Activated CD4-positive, CD25-positive, alpha-beta regulatory T cell treated with anti-CD3 and anti-CD28 coated beads, Interleukin-2, amount 50 U/mL, for 16 hours (primary cell): ENCODE results near the gene UTY.

ENCODE experiments used
- DNase-seq: peaks from one replicate; pipeline ENCODE4 v3.0.0-alpha.2; 2020; ENCODE audit warnings: low read depth, low spot score

UTY gene

DNA sequence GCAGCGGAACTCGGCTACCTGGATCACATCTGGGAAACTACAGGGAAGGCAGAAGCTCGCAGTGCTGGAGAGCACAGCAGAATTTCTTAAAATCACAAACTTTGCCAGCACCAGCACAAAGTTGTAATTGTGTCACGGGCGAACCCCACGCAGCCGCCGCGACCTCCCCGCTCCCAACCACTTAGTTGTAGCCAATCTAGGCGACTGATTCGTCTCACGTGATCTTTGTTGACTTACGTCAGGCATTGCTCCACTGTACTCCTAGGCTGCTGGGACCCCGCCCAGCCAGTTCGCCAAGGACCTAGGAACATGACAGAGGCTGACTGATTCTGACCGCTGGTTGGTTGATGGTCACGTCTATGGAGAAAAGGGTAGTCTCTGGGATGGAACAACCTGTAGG, at the start of gene UTY:
UTY (minus strand) TSS at position 206 of the 400 bp plus-strand sequence. CDS start 368 bp downstream, outside the sequence.
- peak; percentile 45 for DNase-seq

DNA sequence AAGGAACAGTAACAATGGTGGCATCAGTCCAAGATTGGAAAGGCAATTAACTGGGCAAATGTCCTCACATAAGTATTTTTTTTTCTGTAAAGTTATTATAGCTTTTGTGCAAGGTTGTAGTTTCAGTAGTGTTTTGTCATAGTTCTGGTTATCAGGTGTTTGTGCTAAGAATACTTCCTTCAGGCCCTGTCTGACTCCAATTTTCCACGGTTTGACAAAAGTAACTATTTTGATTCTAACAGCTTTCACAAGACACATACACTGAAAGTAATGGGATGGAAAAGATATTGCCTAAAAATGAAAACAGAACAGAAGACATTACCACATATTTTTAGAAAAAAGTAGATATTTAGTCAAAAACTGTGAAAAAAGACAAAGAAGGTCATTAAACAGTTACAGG, 40.6 kb upstream of the UTY start:
- no peak for DNase-seq

DNA sequence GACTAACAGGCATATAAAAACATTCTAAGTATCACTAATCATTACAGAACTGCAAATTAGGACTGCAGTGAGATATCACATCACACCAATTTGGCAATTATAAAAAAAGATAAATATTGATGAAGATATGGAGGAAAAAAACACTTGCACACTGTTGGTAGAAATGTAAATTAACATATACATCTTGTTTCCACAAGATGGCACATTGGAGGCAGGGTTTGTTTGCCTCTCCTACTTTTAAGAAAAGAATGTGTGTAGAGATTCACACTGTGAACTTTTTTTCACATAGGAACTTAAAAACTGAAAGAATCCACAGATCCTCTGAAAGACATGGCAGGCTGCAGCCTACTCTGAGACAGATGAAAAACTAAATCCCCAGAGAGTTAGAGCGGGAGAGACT, 21.4 kb upstream of the UTY start:
- DNase-seq: no peak

DNA sequence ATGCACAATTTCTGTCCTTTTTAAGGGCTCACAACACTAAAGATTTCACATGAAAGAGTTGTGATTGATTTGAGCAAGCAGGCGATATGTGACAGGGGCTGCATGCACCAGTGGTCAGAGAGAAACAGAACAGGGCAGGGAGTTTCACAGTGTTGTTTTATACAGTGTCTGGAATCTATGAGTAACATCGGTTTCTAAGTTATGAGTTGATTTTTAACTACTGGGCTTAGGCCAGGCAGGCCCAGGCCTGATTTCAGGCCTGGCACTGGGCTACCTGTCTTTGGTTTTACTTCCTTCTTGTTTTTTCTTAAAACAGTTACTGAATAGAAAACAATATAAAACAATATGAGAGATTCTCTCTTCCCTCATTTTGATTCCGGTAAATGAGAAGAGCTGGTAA, 13.9 kb upstream of the UTY start:
- DNase-seq: no peak

DNA sequence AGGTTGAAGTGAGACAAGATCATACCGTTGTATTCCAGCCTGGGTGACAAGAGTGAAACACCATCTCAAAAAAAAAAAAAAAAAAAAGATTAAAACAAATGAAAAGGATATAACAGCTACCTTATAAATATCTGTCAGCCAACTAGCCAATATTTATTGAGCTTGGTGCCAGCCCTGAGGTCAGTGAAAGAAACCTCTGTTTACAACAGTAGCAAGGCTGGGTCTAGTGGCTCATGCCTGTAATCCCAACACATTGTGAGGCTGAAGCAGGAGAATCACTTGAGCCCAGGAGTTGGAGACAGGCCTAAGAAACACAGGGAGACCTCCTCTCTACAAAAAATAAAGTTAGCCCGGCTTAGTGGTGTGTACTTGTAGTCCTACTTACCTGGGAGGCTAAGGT, 12.6 kb upstream of the UTY start:
- no peak for DNase-seq

DNA sequence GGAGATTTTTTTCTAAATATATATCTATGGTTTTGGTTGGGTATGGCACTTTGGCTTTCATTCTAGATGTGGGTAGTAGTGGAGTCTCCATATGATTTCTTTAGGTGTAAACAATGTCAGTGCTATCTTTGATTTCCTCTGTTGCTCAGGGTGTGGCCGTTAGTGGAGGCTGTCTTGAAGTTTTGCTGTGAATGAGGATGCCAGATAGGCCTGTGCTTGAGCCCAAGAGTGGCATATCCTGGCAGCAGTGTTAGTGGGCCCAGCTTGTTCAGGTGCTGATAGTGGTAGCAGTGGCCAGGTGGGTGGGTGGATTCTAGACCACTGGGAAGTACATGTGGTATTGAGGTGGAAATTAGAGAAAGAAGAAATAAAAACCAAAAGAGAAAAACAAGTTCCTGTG, 8.9 kb upstream of the UTY start:
- no peak for DNase-seq

DNA sequence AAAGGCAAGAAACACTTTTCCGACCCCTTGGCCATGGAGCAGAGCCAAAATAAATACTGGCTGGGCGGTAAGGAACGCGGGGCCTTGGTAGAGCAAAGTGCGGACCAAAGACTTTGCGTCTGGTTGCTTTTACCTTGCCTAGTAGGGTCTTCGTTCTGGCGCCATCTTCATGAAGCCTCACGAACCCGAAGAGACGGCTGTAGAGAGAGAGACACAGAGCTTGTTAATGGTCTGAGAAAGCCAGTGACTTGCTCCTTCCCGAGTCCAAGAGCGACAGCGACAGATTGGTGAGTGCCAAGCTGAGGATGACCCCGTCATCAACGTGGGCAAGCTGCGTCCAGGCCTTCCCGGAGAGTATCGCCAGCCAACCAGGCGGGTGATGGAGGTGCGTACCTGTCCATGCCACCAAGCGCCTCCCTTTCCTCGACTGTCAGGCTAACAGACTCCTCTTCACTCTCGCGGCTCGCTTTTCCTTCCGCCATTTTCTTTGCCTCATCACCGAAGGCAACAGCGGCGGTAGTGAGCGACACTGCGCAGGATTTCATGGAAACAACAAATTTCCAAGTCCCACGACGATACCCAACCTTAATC, 617 bp downstream of the UTY start:
- DNase-seq: peak; percentile 16

DNA sequence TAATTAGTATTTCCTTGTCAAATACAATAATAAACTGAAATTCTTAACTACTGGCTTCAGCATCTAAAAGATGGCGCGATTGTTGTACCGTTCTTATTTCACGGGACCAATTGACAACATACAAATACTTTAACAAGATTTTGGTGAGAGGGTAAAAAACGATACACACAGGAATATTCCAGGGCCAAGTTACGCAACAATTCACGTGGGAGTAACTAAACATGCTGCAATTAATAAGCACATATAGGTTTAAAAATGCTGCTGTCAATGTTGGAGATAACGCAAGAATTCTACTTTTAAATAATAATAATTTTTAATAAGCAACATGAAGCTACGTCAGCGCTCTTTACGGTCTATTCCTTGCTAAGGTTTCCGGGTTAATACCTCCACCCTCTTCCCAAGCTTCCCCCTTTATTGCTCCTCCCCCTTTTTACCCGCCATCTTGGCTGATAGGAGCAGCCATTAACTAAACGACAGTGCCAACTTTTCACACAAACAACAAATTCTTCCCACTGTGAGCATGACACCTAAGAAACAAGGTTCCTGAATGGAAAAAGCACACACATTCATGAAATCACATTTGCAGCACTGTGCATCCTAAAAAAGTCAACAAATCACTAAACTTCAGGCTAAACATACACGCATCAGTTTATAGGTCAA, 1.6 kb downstream of the UTY start:
- DNase-seq: peak; percentile 21

DNA sequence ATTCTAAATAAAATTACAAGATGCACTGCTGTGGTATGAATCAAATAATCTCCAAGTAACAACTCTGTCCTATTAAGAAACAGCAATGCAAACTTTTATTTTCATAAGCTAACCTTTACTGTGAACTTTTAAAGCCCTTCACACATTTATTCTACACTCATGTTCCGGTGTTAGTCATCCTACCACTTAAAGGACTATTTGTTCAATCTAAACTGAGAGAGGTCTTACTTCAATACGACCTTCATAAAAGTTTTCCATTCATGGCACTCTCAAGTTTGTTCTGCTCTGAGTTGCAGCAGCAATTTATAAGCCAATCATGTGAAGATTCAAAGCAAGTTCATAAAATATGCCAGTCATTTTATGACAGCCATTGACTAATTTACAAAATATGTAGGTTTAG, 4.8 kb downstream of the UTY start:
- no peak for DNase-seq

DNA sequence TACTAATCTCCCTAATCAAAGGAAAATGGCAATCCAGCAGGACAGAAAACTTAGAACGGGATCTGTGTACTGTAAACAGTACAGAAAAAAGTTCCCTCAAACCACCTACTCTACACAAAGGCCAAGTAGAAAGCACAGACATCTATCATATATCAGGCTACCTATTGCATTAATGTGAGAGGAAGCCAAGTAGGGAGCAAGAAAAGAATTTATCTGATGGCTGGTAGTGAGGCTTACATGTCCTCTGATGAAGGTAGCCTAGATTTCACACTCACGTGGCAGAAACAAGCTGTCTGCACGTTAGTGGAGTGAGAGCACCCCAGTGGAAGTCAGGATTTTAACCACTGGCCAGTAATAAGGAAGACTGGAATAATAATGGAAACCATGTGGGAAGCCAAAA, 28.3 kb downstream of the UTY start:
- DNase-seq: no peak

DNA sequence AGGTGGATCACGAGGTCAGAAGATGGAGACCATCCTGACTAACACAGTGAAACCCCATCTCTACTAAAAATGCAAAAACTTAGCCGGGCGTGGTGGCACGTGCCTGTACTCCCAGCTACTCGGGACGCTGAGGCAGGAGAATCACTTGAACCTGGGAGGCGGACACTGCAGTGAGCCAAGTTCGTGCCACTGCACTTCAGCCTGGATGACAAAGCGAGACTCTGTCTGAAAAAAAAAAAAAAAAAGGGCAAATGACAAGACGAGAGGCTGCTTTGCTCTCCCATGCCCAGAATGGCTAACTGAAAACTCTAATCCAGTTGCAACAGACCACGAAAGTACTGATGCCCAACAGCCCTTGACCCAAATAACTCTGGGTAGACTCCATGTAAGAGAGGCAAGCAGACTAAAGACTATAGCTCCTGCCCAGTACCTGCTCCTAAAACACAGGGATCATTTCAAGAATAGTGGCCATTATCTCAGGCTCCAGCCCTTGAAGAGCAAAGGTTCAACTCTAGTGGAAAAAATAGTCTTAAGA, 29.2 kb downstream of the UTY start:
- no peak for DNase-seq

DNA sequence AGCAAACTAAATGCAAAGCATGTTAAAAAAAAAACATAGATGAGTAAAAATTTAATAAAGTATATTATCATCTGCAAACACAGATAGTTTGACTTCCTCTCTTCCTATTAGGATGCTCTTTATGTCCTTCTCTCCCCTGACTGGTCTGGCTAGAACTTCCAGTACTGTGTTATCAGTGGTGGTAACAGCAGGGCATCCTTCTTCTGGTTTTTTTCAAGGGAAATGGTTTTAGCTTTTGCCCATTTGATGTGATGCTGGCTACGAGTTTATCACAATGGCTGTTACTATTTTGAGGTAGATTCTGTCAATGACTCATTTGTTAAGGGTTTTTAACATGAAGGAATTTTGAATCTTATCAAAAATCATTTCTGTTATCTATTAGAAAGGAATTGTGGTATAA, 34.3 kb downstream of the UTY start:
- no peak for DNase-seq

DNA sequence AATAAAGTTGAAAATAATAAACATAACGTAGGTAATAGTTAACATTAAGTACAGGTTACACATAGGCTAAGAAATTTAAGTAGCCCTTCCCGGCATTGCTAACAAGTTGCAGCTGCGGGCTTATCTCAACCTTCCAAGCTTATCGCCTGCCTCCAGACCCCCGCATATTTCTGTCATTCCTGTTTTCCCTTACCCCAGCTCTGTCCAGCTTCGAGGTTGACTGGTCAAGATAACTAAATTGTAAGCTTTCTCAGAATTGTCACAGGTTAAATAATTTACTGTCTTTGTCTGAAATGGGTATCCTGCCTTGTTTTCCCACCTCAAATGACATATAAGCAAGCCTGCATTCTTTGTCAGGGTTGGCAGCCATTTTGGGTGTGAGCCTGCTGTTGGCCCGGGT, 36.7 kb downstream of the UTY start:
- DNase-seq: no peak

DNA sequence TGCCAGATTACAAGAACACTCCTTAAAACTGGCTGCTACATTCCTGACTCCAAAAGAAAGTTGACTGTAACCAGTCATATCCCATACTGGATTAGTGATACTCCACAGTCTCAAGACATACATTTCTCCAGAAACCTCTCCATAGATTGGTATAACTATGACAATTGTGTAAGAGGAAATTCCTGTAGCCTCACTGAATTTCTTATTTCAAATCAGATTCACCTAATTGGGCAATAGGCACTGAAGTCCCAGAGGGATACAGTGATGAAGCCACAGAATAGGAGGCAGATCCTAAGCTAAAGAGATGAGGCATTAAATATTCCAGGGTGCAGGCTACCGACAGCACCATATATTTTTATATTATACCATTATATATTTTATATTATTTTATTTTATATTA, 39.0 kb downstream of the UTY start:
- no peak for DNase-seq

DNA sequence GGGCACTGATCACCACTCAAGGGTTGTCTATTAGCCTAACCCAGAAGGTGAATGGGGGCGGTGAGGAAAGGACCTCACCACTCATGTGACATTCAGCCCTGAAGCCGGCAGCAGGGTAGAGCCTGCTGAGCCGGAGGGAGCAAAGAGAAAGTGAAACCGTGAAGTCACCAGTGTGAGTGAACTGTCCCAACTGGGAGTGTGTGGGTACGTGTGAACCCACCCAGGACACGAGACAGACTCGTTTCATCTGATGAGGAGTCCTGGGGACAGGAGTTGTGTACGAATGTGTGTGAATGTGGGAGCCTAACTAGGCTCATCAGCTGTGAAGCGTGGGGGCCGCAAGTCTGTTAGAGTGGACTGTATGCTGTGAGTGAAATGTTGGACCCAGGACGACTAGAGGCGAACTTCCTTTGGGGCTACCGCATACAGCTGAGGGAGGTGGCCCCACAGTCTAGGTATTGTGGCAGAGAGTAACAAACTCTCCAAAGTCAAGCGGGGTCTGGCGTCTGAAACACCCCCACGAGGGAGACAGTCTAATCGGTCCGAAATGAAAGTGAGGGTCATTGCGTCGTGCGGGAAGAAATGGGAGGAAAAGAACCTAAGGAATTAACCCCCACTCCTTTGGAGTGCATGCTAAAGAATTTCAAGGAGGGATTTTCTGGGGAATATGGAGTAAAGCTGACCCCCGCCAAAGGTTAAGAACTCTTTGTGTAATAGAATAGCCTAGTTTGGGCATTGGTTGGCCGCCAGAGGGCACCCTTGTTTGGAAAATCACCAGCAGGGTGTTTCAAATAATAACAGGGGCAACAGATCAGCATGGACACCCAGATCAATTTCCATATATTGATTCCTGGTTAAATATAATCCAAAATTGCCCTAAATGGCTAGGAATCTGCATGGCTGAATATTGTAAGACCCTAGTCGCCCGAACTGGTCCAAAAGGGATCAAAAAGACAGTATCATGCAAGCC, 43.6 kb downstream of the UTY start:
- peak; percentile 19 for DNase-seq

DNA sequence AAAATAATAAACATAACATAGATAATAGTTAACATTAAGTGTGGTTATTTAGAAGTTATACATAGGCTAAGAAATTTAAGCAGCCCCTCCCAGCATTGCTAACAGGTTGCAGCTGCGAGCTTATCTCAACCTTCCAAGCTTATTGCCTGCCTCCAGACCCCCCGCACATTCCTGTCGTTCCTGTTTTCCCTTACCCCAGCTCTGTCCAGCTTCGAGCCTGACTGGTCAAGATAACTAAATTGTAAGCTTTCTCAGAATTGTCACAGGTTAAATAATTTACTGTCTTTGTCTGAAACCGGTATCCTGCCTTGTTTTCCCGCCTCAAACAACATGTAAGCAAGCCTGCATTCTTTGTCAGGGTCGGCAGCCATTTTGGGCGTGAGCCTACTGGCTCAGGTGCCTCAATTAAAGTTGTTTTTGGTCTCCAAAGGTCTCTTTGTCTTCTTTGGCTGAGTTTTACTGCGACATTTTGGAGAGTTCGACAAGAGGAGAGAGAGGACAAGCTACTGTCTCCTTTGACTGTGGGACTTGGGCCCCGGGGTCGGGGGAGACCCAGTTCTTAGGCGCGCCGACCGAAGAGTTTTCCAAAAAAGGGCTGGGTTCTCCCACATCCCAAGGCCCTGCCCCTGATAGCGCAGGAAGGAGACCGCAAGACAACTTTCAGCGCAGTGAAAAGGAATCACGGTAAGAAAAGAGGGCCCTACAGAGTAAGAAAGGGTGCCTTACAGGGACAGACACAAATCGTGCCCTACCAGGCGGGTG, 44.4 kb downstream of the UTY start:
- no peak for DNase-seq

DNA sequence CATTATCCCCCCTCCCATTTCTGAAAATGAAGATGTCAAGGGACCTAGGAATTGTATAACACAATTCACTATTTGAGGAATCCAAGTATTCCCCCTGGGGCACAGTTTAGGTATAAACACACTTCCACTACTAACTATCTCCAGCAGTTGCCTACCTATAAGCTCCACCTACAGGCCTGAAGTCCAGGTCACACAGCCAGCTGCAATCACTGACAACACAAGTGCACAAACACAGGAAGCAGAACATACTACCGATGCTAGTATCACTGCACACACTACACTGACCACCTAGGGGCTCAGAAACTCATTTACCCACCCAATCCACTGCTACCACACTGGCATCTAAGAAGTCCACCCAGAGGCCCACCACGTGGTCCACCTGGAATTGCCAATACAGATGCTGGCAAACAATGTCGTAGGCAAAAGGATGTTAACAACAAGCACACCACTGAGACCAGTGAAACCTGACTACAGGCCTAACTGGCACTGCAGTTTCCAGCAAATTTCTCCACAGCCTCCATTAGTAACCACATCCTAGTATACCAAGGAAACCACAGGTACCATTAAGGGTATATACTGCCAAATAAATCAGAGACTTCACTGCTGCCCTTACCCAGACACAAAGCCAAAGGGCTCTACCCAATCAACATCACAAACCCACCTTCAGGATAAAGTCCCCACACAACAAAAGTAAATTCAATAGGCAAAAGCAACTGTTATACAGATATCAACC, 47.4 kb downstream of the UTY start:
- no peak for DNase-seq

DNA sequence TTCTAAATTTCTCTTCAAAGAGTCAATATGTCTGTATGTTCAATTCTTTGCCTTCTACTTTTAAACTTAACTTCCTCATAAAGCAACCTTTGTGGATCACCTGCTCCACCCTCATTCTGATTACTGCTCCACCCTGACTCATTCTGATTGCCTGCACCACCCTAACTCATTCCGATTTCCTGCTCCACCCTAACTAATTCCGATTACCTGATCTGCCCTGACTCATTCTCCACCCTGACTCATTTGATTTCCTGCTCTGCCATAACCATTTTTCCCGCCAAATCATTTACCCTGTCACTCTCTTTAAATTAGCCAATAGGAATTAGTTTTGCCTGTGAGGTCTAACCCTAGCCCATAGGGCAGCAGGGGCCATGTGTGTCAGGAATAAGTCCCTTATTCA, 50.3 kb downstream of the UTY start:
- DNase-seq: no peak

DNA sequence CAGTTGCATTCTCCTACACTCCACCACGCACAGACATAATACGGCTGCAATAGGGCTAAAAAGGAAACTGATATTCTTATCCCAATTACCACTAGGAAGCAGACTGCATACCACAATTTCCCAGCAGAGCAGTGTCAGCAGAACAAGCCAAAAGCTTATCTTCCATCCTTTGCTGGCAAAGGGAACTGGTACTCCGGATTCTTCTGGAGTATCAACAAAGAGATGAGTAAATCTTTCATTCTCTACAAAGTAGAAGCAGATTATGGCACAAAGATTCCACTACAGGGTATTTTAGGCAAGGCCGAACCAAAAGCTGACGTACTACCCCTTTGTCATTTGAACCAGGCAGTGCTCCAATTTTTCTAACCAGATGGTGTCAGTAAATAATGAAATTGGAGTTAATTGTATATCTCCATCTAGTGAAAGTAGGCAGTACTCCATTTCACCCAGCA, 56.5 kb downstream of the UTY start:
- no peak for DNase-seq

DNA sequence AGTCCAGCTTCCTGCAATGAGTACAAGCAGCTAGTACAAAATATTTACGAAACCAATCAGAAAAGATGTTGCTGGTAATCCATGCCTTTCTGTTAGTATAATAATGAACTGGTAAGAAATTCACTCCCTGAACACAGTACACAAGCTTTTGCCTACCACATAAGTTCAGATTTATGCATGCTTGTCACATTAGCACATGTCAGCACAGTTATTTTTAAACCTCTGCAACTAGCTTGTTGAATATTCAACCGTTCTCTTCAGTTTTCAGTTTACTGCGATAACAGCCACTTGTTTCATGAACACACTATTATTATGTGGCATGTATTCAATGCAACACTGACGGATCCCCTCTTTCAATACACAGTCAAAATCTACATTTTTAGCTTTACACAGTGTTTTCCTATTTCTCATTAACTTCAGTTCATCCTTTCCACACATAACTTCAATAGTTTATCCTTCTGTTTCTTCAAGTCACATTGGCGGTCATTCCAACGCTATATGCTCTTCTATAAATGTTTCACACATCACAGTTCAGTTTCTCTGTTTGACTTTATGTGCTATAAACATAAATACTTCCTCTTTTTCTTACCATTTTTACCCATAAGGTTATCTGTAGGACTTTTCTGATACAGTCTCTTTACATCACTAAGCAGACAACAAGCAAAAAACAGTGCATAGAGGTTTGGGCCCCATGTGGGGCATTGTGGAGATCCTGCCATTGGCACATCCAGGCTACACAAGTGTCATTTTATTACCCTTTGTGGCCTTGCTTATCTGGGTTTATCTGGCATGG, 62.8 kb downstream of the UTY start:
- no peak for DNase-seq
